Endodermal cell (in vitro differentiated cells): ENCODE data around the gene TLCD4. TPM values are rescaled to one million over a fixed set of nuclear protein-coding genes. Genes with fewer than 3 reads are reported as not detected.

Source experiments
- DNase-seq: peaks from one replicate; pipeline ENCODE4 v3.0.0-alpha.2; 2017
- H3K27ac ChIP-seq: 2 replicates; pipeline ENCODE4 v1.5.1; 2013; ENCODE audit warnings: mild to moderate bottlenecking, low read depth, low read length, moderate library complexity
- H3K27me3 ChIP-seq: 2 replicates; pipeline ENCODE4 v1.6.1; 2013; ENCODE audit warnings: mild to moderate bottlenecking, low read length, moderate library complexity; ENCODE audit not compliant: insufficient read depth, control insufficient read depth, poor library complexity, severe bottlenecking
- H3K36me3 ChIP-seq: 2 replicates; pipeline ENCODE4 v1.7.0; 2013; ENCODE audit warnings: mild to moderate bottlenecking, low read length, moderate library complexity; ENCODE audit not compliant: control insufficient read depth, insufficient read depth
- H3K4me1 ChIP-seq: one replicate; pipeline ENCODE4 v1.7.0; 2013; ENCODE audit warnings: low read length; ENCODE audit not compliant: control insufficient read depth, insufficient read depth
- H3K4me3 ChIP-seq: 2 replicates; pipeline ENCODE4 v1.5.1; 2013; ENCODE audit warnings: mild to moderate bottlenecking, low read length, moderate library complexity
- H3K9ac ChIP-seq: 2 replicates; pipeline ENCODE4 v1.6.1; 2013; ENCODE audit warnings: mild to moderate bottlenecking, low read length, moderate library complexity; ENCODE audit not compliant: poor library complexity, severe bottlenecking; ENCODE audit errors: extremely low read depth
- H3K9me3 ChIP-seq: 2 replicates; pipeline ENCODE4 v1.6.1; 2013; ENCODE audit warnings: mild to moderate bottlenecking, low read length, moderate library complexity; ENCODE audit not compliant: control insufficient read depth
- H3K27ac Mint-ChIP-seq: 2 replicates; pipeline ENCODE4 v1.8.0; 2020; ENCODE audit warnings: mixed read lengths
- H3K27me3 Mint-ChIP-seq: 2 replicates; pipeline ENCODE4 v1.8.0; 2021; ENCODE audit warnings: mild to moderate bottlenecking, mixed read lengths; ENCODE audit not compliant: insufficient read depth
- H3K36me3 Mint-ChIP-seq: 2 replicates; pipeline ENCODE4 v1.8.0; 2020; ENCODE audit warnings: low read depth, mixed read lengths
- H3K4me1 Mint-ChIP-seq: 2 replicates; pipeline ENCODE4 v1.8.0; 2020; ENCODE audit warnings: mixed read lengths
- H3K4me3 Mint-ChIP-seq: 2 replicates; pipeline ENCODE4 v1.8.0; 2020; ENCODE audit warnings: mild to moderate bottlenecking, moderate library complexity, mixed read lengths
- H3K9me3 Mint-ChIP-seq: 2 replicates; pipeline ENCODE4 v1.8.0; 2020; ENCODE audit warnings: mild to moderate bottlenecking, mixed read lengths
- CTCF ChIP-seq: fragments of 200-600 bp; sonication (generic); conservative IDR thresholded peaks from 2 replicates; pipeline ENCODE4 v1.5.0; 2021; ENCODE audit warnings: antibody characterized with exemption, mild to moderate bottlenecking
- WGBS, 2 experiments: methylation state at CpG; one replicate each; pipeline versions ENCODE4 v1.1.5 to v1.1.7; 2013; ENCODE audit warnings: missing lambda C conversion rate in 2 of 2, mixed read lengths in 1 of 2; ENCODE audit not compliant: insufficient coverage in 1 of 2, insufficient read length in 1 of 2; 5-methylcytosine and 5-hydroxymethylcytosine counted together
- total RNA-seq, 2 donors: library from RNA; stranded (reverse); fragmentation: NEBNext Ultra II Directional in 1 of 2; extraction: Animal tissue kit (Norgen Biotek cat#: 25700) in 1 of 2; gene quantifications; 2 replicates in 1 of 2; 3 replicates in 1 of 2; pipeline ENCODE4 v1.2.1, GENCODE V29; 2021

TLCD4 gene
- total RNA-seq, 2 donors from 2014 or later, result 6.4 to 19.3 TPM

- H3K36me3 Mint-ChIP-seq, result no peaks in the 10 kb centered on the region
- no peaks in the 10 kb centered on the region for H3K27me3 Mint-ChIP-seq
- WGBS, 2 experiments, result 68 to 86% methylated on average over 5 to 8 of the region's 8 CpGs
- peaks cover 17% of the 10 kb centered on the region for H3K4me1 Mint-ChIP-seq
- DNase-seq, result peak; percentile 67
- Histone ChIP-seq H3K9me3 (peaks cover 4% of the 10 kb centered on the region), H3K4me1 (no peaks in the 10 kb centered on the region), H3K27ac (no peak overlapping the region), H3K36me3 (no peaks in the 10 kb centered on the region), H3K4me3 (no peak overlapping the region), H3K27me3 (no peaks in the 10 kb centered on the region), H3K9ac (no peak overlapping the region)
- H3K4me3 Mint-ChIP-seq, result no peak overlapping the region
- H3K27ac Mint-ChIP-seq, result no peak overlapping the region
- peak; percentile 90 for TF ChIP-seq CTCF
- peaks cover 4% of the 10 kb centered on the region for H3K9me3 Mint-ChIP-seq
These were observed 32.6 kb upstream of the TLCD4 start for GRCh38 chr1:95084317-95085176.

- Mint-ChIP-seq H3K4me3 (no peak overlapping the region), H3K27me3 (no peaks in the 10 kb centered on the region), H3K27ac (peak overlapping the region; percentile 75), H3K4me1 (peaks cover 17% of the 10 kb centered on the region), H3K9me3 (peaks cover 11% of the 10 kb centered on the region), H3K36me3 (no peaks in the 10 kb centered on the region)
- Histone ChIP-seq H3K36me3 (no peaks in the 10 kb centered on the region), H3K27me3 (no peaks in the 10 kb centered on the region), H3K9ac (no peak overlapping the region), H3K4me1 (no peaks in the 10 kb centered on the region), H3K9me3 (peaks cover 12% of the 10 kb centered on the region), H3K4me3 (no peak overlapping the region), H3K27ac (no peak overlapping the region)
- DNase-seq, result no peak
- WGBS, 2 experiments, result 82 to 83% methylated on average over 2 of the region's 2 CpGs
- TF ChIP-seq CTCF, result no peak
These were observed 31.8 kb upstream of the TLCD4 start for GRCh38 chr1:95085376-95085775.

GRCh38 chr1:95086949-95087533 lies 30.1 kb upstream of the TLCD4 start:
- H3K27ac Mint-ChIP-seq, result peak overlapping the region; percentile 87

More at GRCh38 chr1:95086949-95087533, 30.1 kb upstream of the TLCD4 start:
- H3K4me1 Mint-ChIP-seq, result peaks cover 17% of the 10 kb centered on the region
- Histone ChIP-seq H3K27me3 (no peaks in the 10 kb centered on the region), H3K36me3 (no peaks in the 10 kb centered on the region), H3K9ac (no peak overlapping the region), H3K9me3 (peaks cover 25% of the 10 kb centered on the region), H3K4me3 (peak overlapping the region; percentile 13), H3K27ac (no peak overlapping the region), H3K4me1 (no peaks in the 10 kb centered on the region)
- no peak overlapping the region for H3K4me3 Mint-ChIP-seq
- DNase-seq, result peak; percentile 70
- 62 to 63% methylated on average over 5 of the region's 5 CpGs for WGBS, 2 experiments
- peaks cover 7% of the 10 kb centered on the region for H3K36me3 Mint-ChIP-seq
- peaks cover 25% of the 10 kb centered on the region for H3K9me3 Mint-ChIP-seq
- no peaks in the 10 kb centered on the region for H3K27me3 Mint-ChIP-seq
- TF ChIP-seq CTCF, result no peak
